Natural killer cell (primary cell): ENCODE data around the gene NIT2. TPM values are rescaled to one million over a fixed set of nuclear protein-coding genes. Genes with fewer than 3 reads are reported as not detected.

Experiments used
- ATAC-seq, 3 donors: fragments of 150-1000 bp in 2 of 3; fragments of 200-7000 bp in 1 of 3; cut with Tn5 transposase; 1 replicate in 1 of 3; 2 replicates in 2 of 3; pipeline ENCODE4 v1.10.0; 2021; ENCODE audit warnings: mild to moderate bottlenecking in 2 of 3, moderate library complexity in 2 of 3
- DNase-seq, 2 donors: peaks; one replicate each; pipeline versions ENCODE4 v3.0.0 to v3.0.0-alpha.2; 2013 to 2021; ENCODE audit warnings: mixed read lengths in 1 of 2
- H3K27ac ChIP-seq: one replicate; pipeline ENCODE4 v1.5.1; 2013; ENCODE audit warnings: mild to moderate bottlenecking, low read length
- H3K27me3 ChIP-seq: one replicate; pipeline ENCODE4 v1.6.1; 2013; ENCODE audit warnings: low read length; ENCODE audit not compliant: control insufficient read depth, insufficient read depth
- H3K36me3 ChIP-seq: one replicate; pipeline ENCODE4 v1.6.1; 2013; ENCODE audit warnings: low read length; ENCODE audit not compliant: control insufficient read depth, insufficient read depth
- H3K4me1 ChIP-seq: one replicate; pipeline ENCODE4 v1.6.1; 2013; ENCODE audit warnings: low read length; ENCODE audit not compliant: control insufficient read depth, insufficient read depth
- H3K4me3 ChIP-seq: one replicate; pipeline ENCODE4 v1.5.1; 2013; ENCODE audit warnings: low read length
- H3K9me3 ChIP-seq: one replicate; pipeline ENCODE4 v1.6.1; 2013; ENCODE audit warnings: low read length; ENCODE audit not compliant: control insufficient read depth, insufficient read depth
- H3K27ac Mint-ChIP-seq, 2 donors: one replicate each; pipeline ENCODE4 v1.8.0; 2022; ENCODE audit warnings: mild to moderate bottlenecking in 2 of 2, mixed read lengths in 2 of 2, moderate library complexity in 1 of 2
- H3K27me3 Mint-ChIP-seq, 2 donors: one replicate each; pipeline ENCODE4 v1.8.0; 2022; ENCODE audit warnings: low read depth in 2 of 2, mixed read lengths in 2 of 2
- H3K36me3 Mint-ChIP-seq: one replicate; pipeline ENCODE4 v1.8.0; 2022; ENCODE audit warnings: mixed read lengths
- H3K4me1 Mint-ChIP-seq, 2 donors: one replicate each; pipeline ENCODE4 v1.8.0; 2022; ENCODE audit warnings: mixed read lengths in 2 of 2
- H3K4me3 Mint-ChIP-seq: one replicate; pipeline ENCODE4 v1.8.0; 2022; ENCODE audit warnings: mild to moderate bottlenecking, moderate library complexity, mixed read lengths
- H3K9me3 Mint-ChIP-seq, 2 donors: one replicate each; pipeline ENCODE4 v1.8.0; 2022; ENCODE audit warnings: mixed read lengths in 2 of 2
- CTCF ChIP-seq: fragments of 200-600 bp; IDR thresholded peaks from one replicate; pipeline ENCODE4 v1.8.0; 2022; ENCODE audit warnings: antibody characterized with exemption
- WGBS: methylation state at CpG from one replicate; pipeline ENCODE4 v1.1.7; 2013; ENCODE audit warnings: missing lambda C conversion rate; ENCODE audit not compliant: insufficient coverage; 5-methylcytosine and 5-hydroxymethylcytosine counted together
- intact Hi-C: fragments of 100-400 bp; cut with micrococcal nuclease; formaldehyde crosslinking; loops from one replicate; pipeline ENCODE4 v1.14.2; 2022
- total RNA-seq, 4 donors: library from RNA; stranded (reverse); fragments of 120-200 nt in 1 of 4; gene quantifications; one replicate each; pipeline versions ENCODE4 v1.2.3 to v1.2.4, GENCODE V29; 2013 to 2022

NIT2 gene
- total RNA-seq, 3 donors from 2014 or later (not counting 1 experiment from before 2014, with no cell fraction given) = 21.5 to 25.1 (median 24.1) TPM

GRCh38 chr3:100403362-100404249 lies 69.0 kb downstream of the NIT2 start:
- Histone ChIP-seq H3K27me3 (no peaks in the 10 kb centered on the region), H3K36me3 (no peaks in the 10 kb centered on the region), H3K9me3 (no peaks in the 10 kb centered on the region), H3K4me3 (no peak overlapping the region), H3K27ac (no peak overlapping the region), H3K4me1 (peaks cover 18% of the 10 kb centered on the region)
- intact Hi-C loops = loop anchor here (10.0 kb wide), 2 partner anchors 589 to 1271 kb away; partner anchors contain the start of genes CMSS1 and ZBTB11
- Mint-ChIP-seq H3K4me1 (peaks cover 20 to 26% of the 10 kb centered on the region in 2 donors), H3K27me3 (no peaks in the 10 kb centered on the region), H3K4me3 (no peak overlapping the region), H3K36me3 (peaks cover 11% of the 10 kb centered on the region), H3K9me3 (peaks cover 5% of the 10 kb centered on the region in 2 donors), H3K27ac (no peak overlapping the region)
- DNase-seq (no peak), ATAC-seq (no peak)
- TF ChIP-seq CTCF = no peak
- 95% methylated on average over 5 of the region's 5 CpGs for WGBS

GRCh38 chr3:100404250-100404548 lies 69.6 kb downstream of the NIT2 start:
- Mint-ChIP-seq H3K9me3 (peaks cover 5% of the 10 kb centered on the region in 2 donors), H3K27ac (no peak overlapping the region), H3K4me3 (no peak overlapping the region), H3K4me1 (peaks cover 20 to 25% of the 10 kb centered on the region in 2 donors), H3K36me3 (peaks cover 11% of the 10 kb centered on the region), H3K27me3 (no peaks in the 10 kb centered on the region)
- WGBS = 100% methylated on average over 1 of the region's 1 CpG
- H3K27ac ChIP-seq = no peak overlapping the region
- H3K4me1 ChIP-seq = peaks cover 13% of the 10 kb centered on the region
- no peak for TF ChIP-seq CTCF
- intact Hi-C loops = loop anchor here (10.0 kb wide), 2 partner anchors 589 to 1271 kb away; partner anchors contain the start of genes CMSS1 and ZBTB11
- H3K9me3 ChIP-seq = no peaks in the 10 kb centered on the region
- DNase-seq (no peak), ATAC-seq (no peak)
- no peaks in the 10 kb centered on the region for H3K36me3 ChIP-seq
- no peaks in the 10 kb centered on the region for H3K27me3 ChIP-seq
- no peak overlapping the region for H3K4me3 ChIP-seq

- intact Hi-C loops = loop anchor here (10.0 kb wide), 2 partner anchors 592 to 1268 kb away; partner anchors contain the start of genes CMSS1 and ZBTB11
- H3K27me3 ChIP-seq = no peaks in the 10 kb centered on the region
- WGBS = 100% methylated on average over 1 of the region's 2 CpGs
Observed at GRCh38 chr3:100407164-100407563, 72.6 kb downstream of the NIT2 start.

More at GRCh38 chr3:100407164-100407563, 72.6 kb downstream of the NIT2 start:
- H3K9me3 ChIP-seq = no peaks in the 10 kb centered on the region
- Mint-ChIP-seq H3K36me3 (peaks cover 11% of the 10 kb centered on the region), H3K4me1 (peaks cover under 1% of the 10 kb centered on the region in 2 donors), H3K9me3 (peaks cover 5% of the 10 kb centered on the region in 2 donors), H3K27me3 (no peaks in the 10 kb centered on the region), H3K4me3 (no peak overlapping the region), H3K27ac (no peak overlapping the region)
- no peaks in the 10 kb centered on the region for H3K36me3 ChIP-seq
- DNase-seq (no peak), ATAC-seq (no peak)
- no peaks in the 10 kb centered on the region for H3K4me1 ChIP-seq
- no peak overlapping the region for H3K27ac ChIP-seq
- TF ChIP-seq CTCF = no peak
- no peak overlapping the region for H3K4me3 ChIP-seq
